Measurements from ENCODE around the gene MMP2.

Gene MMP2

DNA sequence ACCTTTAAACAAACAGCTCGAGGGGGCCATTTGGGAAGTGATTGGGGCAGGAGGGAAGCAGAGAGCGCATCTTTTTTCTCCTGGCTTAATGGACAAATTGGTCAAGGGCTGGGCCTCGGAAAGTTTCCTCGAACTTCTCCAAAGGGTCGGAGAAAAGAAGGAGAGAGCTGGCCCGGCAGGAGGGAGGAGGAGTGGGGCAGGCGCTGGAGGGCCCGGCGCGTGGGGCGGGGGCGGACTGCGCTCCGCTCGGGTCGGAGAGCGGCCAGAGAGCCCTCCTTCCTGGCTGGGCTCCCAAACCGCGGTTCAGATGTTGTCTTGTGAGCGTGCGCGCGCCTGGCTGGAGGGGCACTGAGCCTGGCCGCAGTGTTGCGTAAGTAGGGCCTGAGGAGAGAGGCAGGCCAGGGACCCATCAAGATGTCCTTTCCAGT, 1.2 kb downstream of the MMP2 start:
- Histone ChIP-seq H3K79me2 (ENCODE audit: low read length) (no peaks in the 10 kb centered on the region), H3K27ac (ENCODE audit: low read length) (no peak overlapping the region), H3K9ac (ENCODE audit: low read length) (no peak overlapping the region)

DNA sequence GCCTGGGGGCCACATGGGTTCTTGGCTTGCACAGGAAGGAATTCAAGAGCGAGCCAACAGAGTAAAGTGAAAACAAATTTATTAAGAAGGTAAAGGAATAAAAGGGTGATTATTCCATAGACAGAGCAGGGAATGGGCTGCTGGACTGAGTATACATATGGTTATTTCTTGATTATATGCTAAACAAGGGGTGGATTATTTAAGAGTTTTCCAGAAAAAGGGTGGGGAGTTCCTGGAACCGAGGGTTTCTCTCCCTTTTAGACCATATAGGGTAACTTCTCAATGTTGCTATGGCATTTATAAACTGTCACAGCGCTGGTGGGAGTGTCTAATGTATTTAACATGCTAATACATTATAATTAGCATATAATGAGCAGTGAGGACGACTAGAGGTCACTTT, 2.0 kb downstream of the MMP2 start:
- Histone ChIP-seq H4K20me1 (ENCODE audit: insufficient read depth, low read length) (no peaks in the 10 kb centered on the region), H3K9me3 (replicated peaks; ENCODE audit: insufficient read depth, low read length) (no peaks in the 10 kb centered on the region), H3K4me2 (ENCODE audit: low read depth, low read length) (no peak overlapping the region), H3K4me1 (ENCODE audit: low read length) (no peaks in the 10 kb centered on the region), H3K36me3 (replicated peaks; ENCODE audit: insufficient read depth, low read length) (no peaks in the 10 kb centered on the region), H3K79me2 (ENCODE audit: low read length) (no peaks in the 10 kb centered on the region), H3K27ac (ENCODE audit: low read length) (no peak overlapping the region), H3K9ac (ENCODE audit: low read length) (no peak overlapping the region), H3F3A (ENCODE audit: insufficient read depth, low read length) (no peaks in the 10 kb centered on the region), H2AFZ (ENCODE audit: low read length) (no peak overlapping the region), H3K27me3 (replicated peaks; ENCODE audit: insufficient read depth, low read length) (no peaks in the 10 kb centered on the region), H3K9me2 (replicated peaks; ENCODE audit: insufficient read depth, low read length) (no peaks in the 10 kb centered on the region), H3K4me3 (ENCODE audit: low read length) (no peak overlapping the region)
- TF ChIP-seq EZH2phosphoT487 (IDR thresholded peaks at IDR 0.05; ENCODE audit: low read length) (no peak), EZH2 (optimal IDR thresholded peaks at IDR 0.05; ENCODE audit: low read depth, low read length) (no peak)
- TF ChIP-seq, protein P1, sequence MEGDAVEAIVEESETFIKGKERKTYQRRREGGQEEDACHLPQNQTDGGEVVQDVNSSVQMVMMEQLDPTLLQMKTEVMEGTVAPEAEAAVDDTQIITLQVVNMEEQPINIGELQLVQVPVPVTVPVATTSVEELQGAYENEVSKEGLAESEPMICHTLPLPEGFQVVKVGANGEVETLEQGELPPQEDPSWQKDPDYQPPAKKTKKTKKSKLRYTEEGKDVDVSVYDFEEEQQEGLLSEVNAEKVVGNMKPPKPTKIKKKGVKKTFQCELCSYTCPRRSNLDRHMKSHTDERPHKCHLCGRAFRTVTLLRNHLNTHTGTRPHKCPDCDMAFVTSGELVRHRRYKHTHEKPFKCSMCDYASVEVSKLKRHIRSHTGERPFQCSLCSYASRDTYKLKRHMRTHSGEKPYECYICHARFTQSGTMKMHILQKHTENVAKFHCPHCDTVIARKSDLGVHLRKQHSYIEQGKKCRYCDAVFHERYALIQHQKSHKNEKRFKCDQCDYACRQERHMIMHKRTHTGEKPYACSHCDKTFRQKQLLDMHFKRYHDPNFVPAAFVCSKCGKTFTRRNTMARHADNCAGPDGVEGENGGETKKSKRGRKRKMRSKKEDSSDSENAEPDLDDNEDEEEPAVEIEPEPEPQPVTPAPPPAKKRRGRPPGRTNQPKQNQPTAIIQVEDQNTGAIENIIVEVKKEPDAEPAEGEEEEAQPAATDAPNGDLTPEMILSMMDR (IDR thresholded peaks at IDR 0.05; ENCODE audit: low read length) = no peak
- DNase-seq = no peak

More for the DNA sequence above, 1.2 kb downstream of the MMP2 start:
- H3K9me3 ChIP-seq (replicated peaks; ENCODE audit: insufficient read depth, low read length) = no peaks in the 10 kb centered on the region
- H2AFZ ChIP-seq (ENCODE audit: low read length) = no peak overlapping the region
- no peak overlapping the region for H3K4me3 ChIP-seq (ENCODE audit: low read length)
- H3K36me3 ChIP-seq (replicated peaks; ENCODE audit: insufficient read depth, low read length) = no peaks in the 10 kb centered on the region
- no peaks in the 10 kb centered on the region for H3K4me1 ChIP-seq (ENCODE audit: low read length)
- no peak overlapping the region for H3K4me2 ChIP-seq (ENCODE audit: low read depth, low read length)
- H3K9me2 ChIP-seq (replicated peaks; ENCODE audit: insufficient read depth, low read length) = no peaks in the 10 kb centered on the region
- no peaks in the 10 kb centered on the region for H3F3A ChIP-seq (ENCODE audit: insufficient read depth, low read length)
- no peaks in the 10 kb centered on the region for H3K27me3 ChIP-seq (replicated peaks; ENCODE audit: insufficient read depth, low read length)
- no peaks in the 10 kb centered on the region for H4K20me1 ChIP-seq (ENCODE audit: insufficient read depth, low read length)
- no peak for TF ChIP-seq EZH2phosphoT487 (IDR thresholded peaks at IDR 0.05; ENCODE audit: low read length)
- TF ChIP-seq, protein P1 (IDR thresholded peaks at IDR 0.05; ENCODE audit: low read length) = no peak
- no peak for TF ChIP-seq EZH2 (optimal IDR thresholded peaks at IDR 0.05; ENCODE audit: low read depth, low read length)
- DNase-seq = no peak

DNA sequence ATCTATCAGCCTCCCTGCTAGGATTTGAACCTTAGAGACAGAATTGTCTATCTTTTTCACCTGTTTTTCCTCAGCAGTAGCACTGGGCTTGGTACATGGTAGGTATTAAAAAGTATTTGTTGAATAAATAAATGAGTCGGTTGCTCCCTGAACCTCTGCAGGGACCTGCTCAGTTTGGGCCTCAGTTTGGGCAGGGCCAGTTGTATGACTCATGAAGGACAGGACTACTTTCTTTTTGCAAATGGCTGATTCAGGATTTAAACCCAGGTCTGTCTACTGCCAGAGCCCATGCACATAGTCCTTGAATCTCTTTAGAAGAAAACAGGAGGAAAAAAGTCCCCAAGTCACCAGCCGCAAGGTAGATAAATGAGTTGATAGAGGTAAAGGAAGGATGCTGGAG, 3.1 kb downstream of the MMP2 start:
- Histone ChIP-seq H4K20me1 (ENCODE audit: insufficient read depth, low read length) (no peaks in the 10 kb centered on the region), H3K4me3 (ENCODE audit: low read length) (no peak overlapping the region), H3K27ac (ENCODE audit: low read length) (no peak overlapping the region), H3K79me2 (ENCODE audit: low read length) (no peaks in the 10 kb centered on the region), H3K9me3 (replicated peaks; ENCODE audit: insufficient read depth, low read length) (no peaks in the 10 kb centered on the region), H3K4me2 (ENCODE audit: low read depth, low read length) (no peak overlapping the region), H2AFZ (ENCODE audit: low read length) (no peak overlapping the region), H3K9ac (ENCODE audit: low read length) (no peak overlapping the region), H3K4me1 (ENCODE audit: low read length) (no peaks in the 10 kb centered on the region), H3K36me3 (replicated peaks; ENCODE audit: insufficient read depth, low read length) (no peaks in the 10 kb centered on the region), H3K27me3 (replicated peaks; ENCODE audit: insufficient read depth, low read length) (no peaks in the 10 kb centered on the region), H3K9me2 (replicated peaks; ENCODE audit: insufficient read depth, low read length) (no peaks in the 10 kb centered on the region), H3F3A (ENCODE audit: insufficient read depth, low read length) (no peaks in the 10 kb centered on the region)
- DNase-seq = no peak
- TF ChIP-seq EZH2 (optimal IDR thresholded peaks at IDR 0.05; ENCODE audit: low read depth, low read length) (no peak), EZH2phosphoT487 (IDR thresholded peaks at IDR 0.05; ENCODE audit: low read length) (no peak)
- TF ChIP-seq, protein P1 (IDR thresholded peaks at IDR 0.05; ENCODE audit: low read length) = no peak
